ENCODE data around the gene JMJD7.

- TF ChIP-seq, protein P1, sequence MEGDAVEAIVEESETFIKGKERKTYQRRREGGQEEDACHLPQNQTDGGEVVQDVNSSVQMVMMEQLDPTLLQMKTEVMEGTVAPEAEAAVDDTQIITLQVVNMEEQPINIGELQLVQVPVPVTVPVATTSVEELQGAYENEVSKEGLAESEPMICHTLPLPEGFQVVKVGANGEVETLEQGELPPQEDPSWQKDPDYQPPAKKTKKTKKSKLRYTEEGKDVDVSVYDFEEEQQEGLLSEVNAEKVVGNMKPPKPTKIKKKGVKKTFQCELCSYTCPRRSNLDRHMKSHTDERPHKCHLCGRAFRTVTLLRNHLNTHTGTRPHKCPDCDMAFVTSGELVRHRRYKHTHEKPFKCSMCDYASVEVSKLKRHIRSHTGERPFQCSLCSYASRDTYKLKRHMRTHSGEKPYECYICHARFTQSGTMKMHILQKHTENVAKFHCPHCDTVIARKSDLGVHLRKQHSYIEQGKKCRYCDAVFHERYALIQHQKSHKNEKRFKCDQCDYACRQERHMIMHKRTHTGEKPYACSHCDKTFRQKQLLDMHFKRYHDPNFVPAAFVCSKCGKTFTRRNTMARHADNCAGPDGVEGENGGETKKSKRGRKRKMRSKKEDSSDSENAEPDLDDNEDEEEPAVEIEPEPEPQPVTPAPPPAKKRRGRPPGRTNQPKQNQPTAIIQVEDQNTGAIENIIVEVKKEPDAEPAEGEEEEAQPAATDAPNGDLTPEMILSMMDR (IDR thresholded peaks at IDR 0.05), result no peak
- no peak for TF ChIP-seq POLR2A (IDR thresholded peaks at IDR 0.05)
These were observed 47.6 kb upstream of the JMJD7 start for GRCh38 chr15:41780266-41780665.
